ENCODE results near the gene VPS13D.
"Not testable (repeated sequence)": the region's sequence is repeated elsewhere in the genome, so short reads cannot be mapped to it uniquely, and the experiment has no call there.

VPS13D gene

GRCh38 chr1:12521096-12521495, 291.3 kb downstream of the VPS13D start:
- Histone ChIP-seq H3K27me3 (ENCODE audit: control insufficient read depth in 1 of 2, insufficient read depth in 2 of 2, low read length in 2 of 2) (no peaks in the 10 kb centered on the region), H3K4me3 (ENCODE audit: low read depth in 1 of 2, low read length in 2 of 2) (no peak overlapping the region), H3K9me3 (ENCODE audit: control insufficient read depth in 1 of 2, low read length in 2 of 2) (no peaks in the 10 kb centered on the region), H3K36me3 (ENCODE audit: control insufficient read depth in 1 of 2, insufficient read depth in 2 of 2, low read length in 2 of 2) (no peaks in the 10 kb centered on the region), H3K9ac (ENCODE audit: low read depth in 1 of 2, low read length in 2 of 2) (no peak overlapping the region), H3K4me1 (ENCODE audit: control insufficient read depth in 1 of 2, insufficient read depth in 2 of 2, low read length in 2 of 2) (peaks cover 12 to 17% of the 10 kb centered on the region in 2 donors), H3K27ac (ENCODE audit: low read depth, low read length) (no peak overlapping the region)

GRCh38 chr1:12522780-12523179, 292.9 kb downstream of the VPS13D start:
- H3K27ac ChIP-seq (ENCODE audit: low read depth, low read length); H3K9ac ChIP-seq (ENCODE audit: low read depth in 1 of 2, low read length in 2 of 2); H3K9me3 ChIP-seq (ENCODE audit: control insufficient read depth in 1 of 2, low read length in 2 of 2); H3K36me3 ChIP-seq (ENCODE audit: control insufficient read depth in 1 of 2, insufficient read depth in 2 of 2, low read length in 2 of 2); H3K27me3 ChIP-seq (ENCODE audit: control insufficient read depth in 1 of 2, insufficient read depth in 2 of 2, low read length in 2 of 2); H3K4me3 ChIP-seq (ENCODE audit: low read depth in 1 of 2, low read length in 2 of 2): not testable (repeated sequence)
- peaks cover 21 to 23% of the 10 kb centered on the region in 2 donors for H3K4me1 ChIP-seq (ENCODE audit: control insufficient read depth in 1 of 2, insufficient read depth in 2 of 2, low read length in 2 of 2)

DNA sequence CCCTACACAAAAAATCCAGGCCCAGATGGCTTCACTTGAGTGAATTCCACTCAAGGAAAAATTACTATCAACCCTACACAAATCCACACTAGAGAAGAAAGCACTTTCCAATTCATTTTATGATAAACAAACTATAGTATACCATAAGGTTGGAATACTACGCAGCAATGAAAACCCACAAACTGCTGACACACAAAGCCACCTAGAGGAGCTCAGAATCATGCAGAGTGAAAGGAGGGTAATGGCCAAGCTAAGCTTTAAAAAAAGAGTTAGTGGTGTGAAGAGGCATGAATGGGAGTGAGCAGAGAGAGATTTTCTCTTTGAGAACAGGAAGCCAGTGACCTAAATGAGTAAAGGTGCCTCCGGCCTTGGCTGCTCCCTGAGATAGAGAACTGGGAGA, 294.4 kb downstream of the VPS13D start:
- Histone ChIP-seq H3K4me3 (ENCODE audit: low read depth in 1 of 2, low read length in 2 of 2) (no peak overlapping the region), H3K27me3 (ENCODE audit: control insufficient read depth in 1 of 2, insufficient read depth in 2 of 2, low read length in 2 of 2) (no peaks in the 10 kb centered on the region), H3K36me3 (ENCODE audit: control insufficient read depth in 1 of 2, insufficient read depth in 2 of 2, low read length in 2 of 2) (no peaks in the 10 kb centered on the region), H3K9ac (ENCODE audit: low read depth in 1 of 2, low read length in 2 of 2) (no peak overlapping the region), H3K4me1 (ENCODE audit: control insufficient read depth in 1 of 2, insufficient read depth in 2 of 2, low read length in 2 of 2) (peaks cover 30 to 36% of the 10 kb centered on the region in 2 donors), H3K27ac (ENCODE audit: low read depth, low read length) (no peak overlapping the region), H3K9me3 (ENCODE audit: control insufficient read depth in 1 of 2, low read length in 2 of 2) (no peaks in the 10 kb centered on the region)

GRCh38 chr1:12525311-12526181, 295.7 kb downstream of the VPS13D start:
- no peak overlapping the region for H3K9ac ChIP-seq (ENCODE audit: low read depth in 1 of 2, low read length in 2 of 2)
- H3K27ac ChIP-seq (ENCODE audit: low read depth, low read length), result no peak overlapping the region
- H3K4me3 ChIP-seq (ENCODE audit: low read depth in 1 of 2, low read length in 2 of 2), result peak overlapping the region in 1 of 2 donors; percentile 12
- H3K9me3 ChIP-seq (ENCODE audit: control insufficient read depth in 1 of 2, low read length in 2 of 2), result no peaks in the 10 kb centered on the region
- no peaks in the 10 kb centered on the region for H3K27me3 ChIP-seq (ENCODE audit: control insufficient read depth in 1 of 2, insufficient read depth in 2 of 2, low read length in 2 of 2)
- H3K36me3 ChIP-seq (ENCODE audit: control insufficient read depth in 1 of 2, insufficient read depth in 2 of 2, low read length in 2 of 2), result no peaks in the 10 kb centered on the region
- H3K4me1 ChIP-seq (ENCODE audit: control insufficient read depth in 1 of 2, insufficient read depth in 2 of 2, low read length in 2 of 2), result peaks cover 30 to 38% of the 10 kb centered on the region in 2 donors

DNA sequence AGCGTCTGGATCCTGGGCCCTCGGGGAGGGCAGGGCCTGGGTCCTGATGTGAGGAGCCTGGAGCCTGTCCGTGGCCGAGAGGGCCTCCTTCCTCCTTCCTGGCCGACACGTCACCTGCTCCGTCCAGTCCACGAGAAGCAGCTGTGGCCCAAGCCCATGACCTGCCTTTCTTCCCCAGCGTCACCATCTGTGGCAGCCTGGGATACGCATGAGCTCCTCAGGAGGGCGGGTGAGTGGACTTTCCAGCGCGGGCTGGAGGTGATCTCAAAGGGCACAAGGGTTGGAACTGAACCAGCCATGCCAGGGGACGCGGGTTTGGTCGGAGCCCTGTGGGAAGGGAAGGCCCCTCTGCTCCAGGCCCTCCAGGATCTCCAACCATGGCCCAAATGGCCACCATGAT, 297.7 kb downstream of the VPS13D start:
- no peak overlapping the region for H3K9ac ChIP-seq (ENCODE audit: low read depth in 1 of 2, low read length in 2 of 2)
- peaks cover 30 to 38% of the 10 kb centered on the region in 2 donors for H3K4me1 ChIP-seq (ENCODE audit: control insufficient read depth in 1 of 2, insufficient read depth in 2 of 2, low read length in 2 of 2)
- H3K27me3 ChIP-seq (ENCODE audit: control insufficient read depth in 1 of 2, insufficient read depth in 2 of 2, low read length in 2 of 2), result no peaks in the 10 kb centered on the region
- no peak overlapping the region for H3K27ac ChIP-seq (ENCODE audit: low read depth, low read length)
- H3K36me3 ChIP-seq (ENCODE audit: control insufficient read depth in 1 of 2, insufficient read depth in 2 of 2, low read length in 2 of 2), result no peaks in the 10 kb centered on the region
- no peaks in the 10 kb centered on the region for H3K9me3 ChIP-seq (ENCODE audit: control insufficient read depth in 1 of 2, low read length in 2 of 2)
- no peak overlapping the region for H3K4me3 ChIP-seq (ENCODE audit: low read depth in 1 of 2, low read length in 2 of 2)

DNA sequence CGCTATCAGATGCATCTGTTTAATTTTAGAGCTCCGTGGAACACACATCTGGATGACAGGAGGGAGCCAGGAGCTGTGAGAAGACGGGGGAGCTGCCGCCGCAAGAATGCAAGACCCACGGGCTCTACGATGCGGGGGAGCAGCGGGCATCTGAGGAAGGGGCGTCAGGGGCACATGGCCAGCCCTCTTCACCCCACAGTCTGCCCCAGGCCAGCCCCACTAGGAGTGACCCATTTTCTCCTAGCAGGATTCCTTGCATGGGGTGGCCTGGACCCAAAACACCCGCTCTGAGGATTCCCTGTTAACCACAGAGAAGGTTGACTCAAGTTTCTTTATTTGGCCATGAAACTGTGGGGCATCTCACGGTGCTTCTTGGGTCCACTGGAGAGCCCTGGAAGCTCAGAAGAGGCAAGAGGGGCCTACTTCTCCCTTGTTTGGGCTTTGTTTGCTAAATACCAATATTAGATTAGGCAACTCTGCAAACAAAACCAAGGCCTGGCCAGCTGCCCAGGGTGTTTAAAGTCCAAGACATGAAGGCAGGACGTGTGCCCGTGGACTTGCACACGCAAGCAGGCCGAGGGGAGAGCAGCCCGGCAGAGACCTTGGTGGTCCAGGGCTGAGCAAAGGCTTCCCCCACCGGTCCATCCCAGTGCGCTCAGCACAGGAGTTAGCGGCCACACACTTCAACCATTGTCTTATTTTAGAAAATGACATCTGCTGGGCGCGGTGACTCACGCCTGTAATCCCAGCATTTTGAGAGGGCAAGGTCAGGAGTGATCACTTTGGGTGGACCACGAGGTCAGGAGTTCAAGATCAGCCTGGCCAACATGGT, 298.4 kb downstream of the VPS13D start:
- H3K27ac ChIP-seq (ENCODE audit: low read depth, low read length), result peak overlapping the region; percentile 41
- H3K36me3 ChIP-seq (ENCODE audit: control insufficient read depth in 1 of 2, insufficient read depth in 2 of 2, low read length in 2 of 2), result no peaks in the 10 kb centered on the region
- H3K4me1 ChIP-seq (ENCODE audit: control insufficient read depth in 1 of 2, insufficient read depth in 2 of 2, low read length in 2 of 2), result peaks cover 30 to 38% of the 10 kb centered on the region in 2 donors
- no peak overlapping the region for H3K9ac ChIP-seq (ENCODE audit: low read depth in 1 of 2, low read length in 2 of 2)
- H3K4me3 ChIP-seq (ENCODE audit: low read depth in 1 of 2, low read length in 2 of 2), result peak overlapping the region; percentile 10 to 57
- H3K27me3 ChIP-seq (ENCODE audit: control insufficient read depth in 1 of 2, insufficient read depth in 2 of 2, low read length in 2 of 2), result no peaks in the 10 kb centered on the region
- H3K9me3 ChIP-seq (ENCODE audit: control insufficient read depth in 1 of 2, low read length in 2 of 2), result no peaks in the 10 kb centered on the region

GRCh38 chr1:12529640-12530174, 299.9 kb downstream of the VPS13D start:
- H3K4me3 ChIP-seq (ENCODE audit: low read depth in 1 of 2, low read length in 2 of 2), result no peak overlapping the region
- peaks cover 30 to 38% of the 10 kb centered on the region in 2 donors for H3K4me1 ChIP-seq (ENCODE audit: control insufficient read depth in 1 of 2, insufficient read depth in 2 of 2, low read length in 2 of 2)
- H3K27me3 ChIP-seq (ENCODE audit: control insufficient read depth in 1 of 2, insufficient read depth in 2 of 2, low read length in 2 of 2), result no peaks in the 10 kb centered on the region
- no peaks in the 10 kb centered on the region for H3K36me3 ChIP-seq (ENCODE audit: control insufficient read depth in 1 of 2, insufficient read depth in 2 of 2, low read length in 2 of 2)
- no peak overlapping the region for H3K27ac ChIP-seq (ENCODE audit: low read depth, low read length)
- no peak overlapping the region for H3K9ac ChIP-seq (ENCODE audit: low read depth in 1 of 2, low read length in 2 of 2)
- no peaks in the 10 kb centered on the region for H3K9me3 ChIP-seq (ENCODE audit: control insufficient read depth in 1 of 2, low read length in 2 of 2)

DNA sequence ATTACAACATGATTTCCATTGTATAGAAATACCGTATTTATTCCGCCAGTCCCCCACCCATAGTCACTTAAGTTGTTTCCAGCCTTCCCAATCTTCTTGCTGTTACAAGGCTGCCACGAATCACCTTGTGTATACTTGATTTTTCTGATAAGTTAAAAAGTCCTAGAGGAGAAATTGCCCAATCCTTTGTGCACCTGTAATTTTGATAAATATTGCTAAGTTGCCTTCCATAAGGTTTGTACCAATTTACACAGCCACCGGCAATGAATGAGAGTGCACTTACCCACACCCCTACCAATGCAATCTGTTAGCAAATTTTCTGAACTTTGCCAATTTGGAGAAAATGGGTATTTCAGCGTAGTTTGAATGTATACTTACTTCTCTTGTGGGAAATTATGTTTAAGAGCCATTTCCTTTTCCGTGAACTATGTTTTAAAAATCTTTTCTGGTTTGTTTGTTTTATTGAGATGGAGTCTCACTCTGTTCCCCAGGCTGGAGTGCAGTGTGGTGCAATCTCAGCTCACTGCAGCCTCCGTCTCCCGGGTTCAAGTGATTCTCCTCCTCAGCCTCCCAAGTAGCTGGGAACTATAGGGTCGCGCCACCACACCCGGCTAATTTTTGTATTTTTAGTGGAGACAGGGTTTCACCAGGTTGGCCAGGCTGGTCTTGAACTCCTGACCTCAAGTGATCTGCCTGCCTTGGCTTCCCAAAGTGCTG, 300.8 kb downstream of the VPS13D start:
- Histone ChIP-seq H3K4me3 (ENCODE audit: low read depth in 1 of 2, low read length in 2 of 2) (no peak overlapping the region), H3K9me3 (ENCODE audit: control insufficient read depth in 1 of 2, low read length in 2 of 2) (no peaks in the 10 kb centered on the region), H3K4me1 (ENCODE audit: control insufficient read depth in 1 of 2, insufficient read depth in 2 of 2, low read length in 2 of 2) (peaks cover 24 to 30% of the 10 kb centered on the region in 2 donors), H3K27me3 (ENCODE audit: control insufficient read depth in 1 of 2, insufficient read depth in 2 of 2, low read length in 2 of 2) (no peaks in the 10 kb centered on the region), H3K9ac (ENCODE audit: low read depth in 1 of 2, low read length in 2 of 2) (no peak overlapping the region), H3K27ac (ENCODE audit: low read depth, low read length) (no peak overlapping the region), H3K36me3 (ENCODE audit: control insufficient read depth in 1 of 2, insufficient read depth in 2 of 2, low read length in 2 of 2) (no peaks in the 10 kb centered on the region)

GRCh38 chr1:12531179-12531499, 301.3 kb downstream of the VPS13D start:
- Histone ChIP-seq H3K9ac (ENCODE audit: low read depth in 1 of 2, low read length in 2 of 2) (no peak overlapping the region), H3K4me3 (ENCODE audit: low read depth in 1 of 2, low read length in 2 of 2) (no peak overlapping the region), H3K27me3 (ENCODE audit: control insufficient read depth in 1 of 2, insufficient read depth in 2 of 2, low read length in 2 of 2) (no peaks in the 10 kb centered on the region), H3K4me1 (ENCODE audit: control insufficient read depth in 1 of 2, insufficient read depth in 2 of 2, low read length in 2 of 2) (peaks cover 22 to 25% of the 10 kb centered on the region in 2 donors), H3K36me3 (ENCODE audit: control insufficient read depth in 1 of 2, insufficient read depth in 2 of 2, low read length in 2 of 2) (no peaks in the 10 kb centered on the region), H3K27ac (ENCODE audit: low read depth, low read length) (no peak overlapping the region), H3K9me3 (ENCODE audit: control insufficient read depth in 1 of 2, low read length in 2 of 2) (no peaks in the 10 kb centered on the region)
